NCI-H1105 (cell line): ENCODE measurements around the gene CRB1.

ENCODE experiments used
- DNase-seq: peaks from one replicate; lab custom pipeline; 2025; lab: John Stamatoyannopoulos, UW

Gene CRB1

GRCh38 chr1:197303463-197303862, 35.4 kb downstream of the CRB1 start:
- DNase-seq: no peak

GRCh38 chr1:197304638-197305200, 36.7 kb downstream of the CRB1 start:
- DNase-seq: no peak

- DNase-seq: no peak
Measured at GRCh38 chr1:197305925-197306324, 37.9 kb downstream of the CRB1 start.

- no peak for DNase-seq
Measured at GRCh38 chr1:197306381-197307062, 38.5 kb downstream of the CRB1 start.

GRCh38 chr1:197307136-197307535, 39.1 kb downstream of the CRB1 start:
- DNase-seq: no peak

GRCh38 chr1:197307551-197307950, 39.5 kb downstream of the CRB1 start:
- no peak for DNase-seq

GRCh38 chr1:197311081-197311480, 43.0 kb downstream of the CRB1 start:
- no peak for DNase-seq

- no peak for DNase-seq
Measured at GRCh38 chr1:197312163-197312562, 44.1 kb downstream of the CRB1 start.

- DNase-seq: no peak
Measured at GRCh38 chr1:197313713-197314112, 45.7 kb downstream of the CRB1 start.

- DNase-seq: no peak
Measured at GRCh38 chr1:197314682-197315081, 46.6 kb downstream of the CRB1 start.

GRCh38 chr1:197319631-197320030, 51.6 kb downstream of the CRB1 start:
- peak; percentile 39 for DNase-seq

- no peak for DNase-seq
Measured at GRCh38 chr1:197320991-197321531, 53.0 kb downstream of the CRB1 start.

GRCh38 chr1:197321811-197322210, 53.8 kb downstream of the CRB1 start:
- no peak for DNase-seq

- no peak for DNase-seq
Measured at GRCh38 chr1:197327776-197328364, 59.8 kb downstream of the CRB1 start.

GRCh38 chr1:197330213-197330612, 62.2 kb downstream of the CRB1 start:
- DNase-seq: no peak

- DNase-seq: no peak
Measured at GRCh38 chr1:197331565-197331964, 63.5 kb downstream of the CRB1 start.

GRCh38 chr1:197333041-197333440, 65.0 kb downstream of the CRB1 start:
- DNase-seq: no peak

GRCh38 chr1:197336571-197336970, 68.5 kb downstream of the CRB1 start:
- DNase-seq: no peak

GRCh38 chr1:197339106-197340060, 71.3 kb downstream of the CRB1 start:
- DNase-seq: no peak

- no peak for DNase-seq
Measured at GRCh38 chr1:197341626-197342025, 73.6 kb downstream of the CRB1 start.

- no peak for DNase-seq
Measured at GRCh38 chr1:197342044-197342565, 74.1 kb downstream of the CRB1 start.

GRCh38 chr1:197342669-197343068, 74.6 kb downstream of the CRB1 start:
- DNase-seq: no peak
